ENCODE data around the gene ATP6V1B1. TPM values are rescaled to one million over a fixed set of nuclear protein-coding genes. Genes with fewer than 3 reads are reported as not detected.

ATP6V1B1 gene
- total and polyA plus RNA-seq, 2 of the 13 experiments (the other 11 are each of a cell fraction or from before 2014, with no cell fraction given) = 0.58 to 1.6 TPM

GRCh38 chr2:70964596-70965386 lies 29.1 kb downstream of the ATP6V1B1 start (continued):
- TF ChIP-seq CAMTA2 (CRISPR knock-in tag; IDR thresholded peaks at IDR 0.05; ENCODE audit: borderline replicate concordance) (0 out of 2 replicates have a peak, but pooled peaks have one; percentile 34), GABPB1 (CRISPR knock-in tag; IDR thresholded peaks at IDR 0.05) (peak; percentile 60; the same call in 1 of the 2 replicates), HOXA3 (CRISPR knock-in tag; IDR thresholded peaks at IDR 0.05) (peak; percentile 61), FOXC1 (CRISPR knock-in tag; IDR thresholded peaks at IDR 0.05; ENCODE audit: borderline replicate concordance) (no peak; the same call in 1 of the 2 replicates), ZNF768 (CRISPR knock-in tag; IDR thresholded peaks at IDR 0.05) (peak; percentile 74; the same call in 1 of the 2 replicates), ZFP36L1 (CRISPR knock-in tag; IDR thresholded peaks at IDR 0.05) (no peak), EED (CRISPR knock-in tag; IDR thresholded peaks at IDR 0.05) (0 out of 2 replicates have a peak, but pooled peaks have one; percentile 63), PAX8 (CRISPR knock-in tag; IDR thresholded peaks at IDR 0.05; ENCODE audit: borderline replicate concordance) (no peak), REPIN1 (CRISPR knock-in tag; IDR thresholded peaks at IDR 0.05; ENCODE audit: borderline replicate concordance, low read depth) (peak; percentile 58; the same call in 1 of the 2 replicates), ZNF451 (CRISPR knock-in tag; IDR thresholded peaks at IDR 0.05) (0 out of 2 replicates have a peak, but pooled peaks have one; percentile 27), RBM39 (IDR thresholded peaks at IDR 0.05; ENCODE audit: low read depth, low read length, poor library complexity, severe bottlenecking) (peak; percentile 63), ZNF549 (CRISPR knock-in tag; IDR thresholded peaks at IDR 0.05) (no peak), HIVEP1 (CRISPR knock-in tag; IDR thresholded peaks at IDR 0.05) (peak; percentile 4; the same call in 1 of the 2 replicates), TFE3 (CRISPR knock-in tag; IDR thresholded peaks at IDR 0.05) (no peak), YY1 (IDR thresholded peaks at IDR 0.05; ENCODE audit: insufficient read depth, insufficient replicate concordance, low read depth, low read length) (peak; percentile 33), MTA3 (CRISPR knock-in tag; IDR thresholded peaks at IDR 0.05) (no peak)
- TF ChIP-seq, protein P1, sequence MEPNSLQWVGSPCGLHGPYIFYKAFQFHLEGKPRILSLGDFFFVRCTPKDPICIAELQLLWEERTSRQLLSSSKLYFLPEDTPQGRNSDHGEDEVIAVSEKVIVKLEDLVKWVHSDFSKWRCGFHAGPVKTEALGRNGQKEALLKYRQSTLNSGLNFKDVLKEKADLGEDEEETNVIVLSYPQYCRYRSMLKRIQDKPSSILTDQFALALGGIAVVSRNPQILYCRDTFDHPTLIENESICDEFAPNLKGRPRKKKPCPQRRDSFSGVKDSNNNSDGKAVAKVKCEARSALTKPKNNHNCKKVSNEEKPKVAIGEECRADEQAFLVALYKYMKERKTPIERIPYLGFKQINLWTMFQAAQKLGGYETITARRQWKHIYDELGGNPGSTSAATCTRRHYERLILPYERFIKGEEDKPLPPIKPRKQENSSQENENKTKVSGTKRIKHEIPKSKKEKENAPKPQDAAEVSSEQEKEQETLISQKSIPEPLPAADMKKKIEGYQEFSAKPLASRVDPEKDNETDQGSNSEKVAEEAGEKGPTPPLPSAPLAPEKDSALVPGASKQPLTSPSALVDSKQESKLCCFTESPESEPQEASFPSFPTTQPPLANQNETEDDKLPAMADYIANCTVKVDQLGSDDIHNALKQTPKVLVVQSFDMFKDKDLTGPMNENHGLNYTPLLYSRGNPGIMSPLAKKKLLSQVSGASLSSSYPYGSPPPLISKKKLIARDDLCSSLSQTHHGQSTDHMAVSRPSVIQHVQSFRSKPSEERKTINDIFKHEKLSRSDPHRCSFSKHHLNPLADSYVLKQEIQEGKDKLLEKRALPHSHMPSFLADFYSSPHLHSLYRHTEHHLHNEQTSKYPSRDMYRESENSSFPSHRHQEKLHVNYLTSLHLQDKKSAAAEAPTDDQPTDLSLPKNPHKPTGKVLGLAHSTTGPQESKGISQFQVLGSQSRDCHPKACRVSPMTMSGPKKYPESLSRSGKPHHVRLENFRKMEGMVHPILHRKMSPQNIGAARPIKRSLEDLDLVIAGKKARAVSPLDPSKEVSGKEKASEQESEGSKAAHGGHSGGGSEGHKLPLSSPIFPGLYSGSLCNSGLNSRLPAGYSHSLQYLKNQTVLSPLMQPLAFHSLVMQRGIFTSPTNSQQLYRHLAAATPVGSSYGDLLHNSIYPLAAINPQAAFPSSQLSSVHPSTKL (CRISPR knock-in tag; IDR thresholded peaks at IDR 0.05) = peak; percentile 38; the same call in 1 of the 2 replicates
- TF ChIP-seq, protein P2, sequence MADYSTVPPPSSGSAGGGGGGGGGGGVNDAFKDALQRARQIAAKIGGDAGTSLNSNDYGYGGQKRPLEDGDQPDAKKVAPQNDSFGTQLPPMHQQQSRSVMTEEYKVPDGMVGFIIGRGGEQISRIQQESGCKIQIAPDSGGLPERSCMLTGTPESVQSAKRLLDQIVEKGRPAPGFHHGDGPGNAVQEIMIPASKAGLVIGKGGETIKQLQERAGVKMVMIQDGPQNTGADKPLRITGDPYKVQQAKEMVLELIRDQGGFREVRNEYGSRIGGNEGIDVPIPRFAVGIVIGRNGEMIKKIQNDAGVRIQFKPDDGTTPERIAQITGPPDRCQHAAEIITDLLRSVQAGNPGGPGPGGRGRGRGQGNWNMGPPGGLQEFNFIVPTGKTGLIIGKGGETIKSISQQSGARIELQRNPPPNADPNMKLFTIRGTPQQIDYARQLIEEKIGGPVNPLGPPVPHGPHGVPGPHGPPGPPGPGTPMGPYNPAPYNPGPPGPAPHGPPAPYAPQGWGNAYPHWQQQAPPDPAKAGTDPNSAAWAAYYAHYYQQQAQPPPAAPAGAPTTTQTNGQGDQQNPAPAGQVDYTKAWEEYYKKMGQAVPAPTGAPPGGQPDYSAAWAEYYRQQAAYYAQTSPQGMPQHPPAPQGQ (CRISPR knock-in tag; IDR thresholded peaks at IDR 0.05; ENCODE audit: borderline replicate concordance) = no peak

Data from HepG2 (cell line).